ENCODE measurements around the gene SHC2.

- TF ChIP-seq TARDBP (IDR thresholded peaks at IDR 0.05) (no peak), SP1 (IDR thresholded peaks at IDR 0.05) (no peak), SUZ12 (IDR thresholded peaks at IDR 0.05) (no peak), ZNF384 (IDR thresholded peaks at IDR 0.05) (no peak), CTBP1 (IDR thresholded peaks at IDR 0.05; ENCODE audit: borderline replicate concordance) (no peak), FOXM1 (IDR thresholded peaks at IDR 0.05; ENCODE audit: borderline replicate concordance) (no peak), PKNOX1 (IDR thresholded peaks at IDR 0.05) (no peak), LEF1 (IDR thresholded peaks at IDR 0.05; ENCODE audit: borderline replicate concordance) (no peak), FOXK2 (IDR thresholded peaks at IDR 0.05) (no peak), ARNT (IDR thresholded peaks at IDR 0.05) (no peak)
These were observed 4.2 kb downstream of the SHC2 start for GRCh38 chr19:456547-457110.
